ENCODE results near the gene FBXL13. TPM values are rescaled to one million over a fixed set of nuclear protein-coding genes. Genes with fewer than 3 reads are reported as not detected.

The FBXL13 gene
- total RNA-seq, 1 experiment from 2014 or later, result 2.5 TPM

GRCh38 chr7:103063895-103064294 is 10.7 kb downstream of the FBXL13 start:
- no peak for ATAC-seq
- Histone ChIP-seq H3K4me1 (ENCODE audit: control insufficient read depth, insufficient read depth, low read length) (peaks cover 7% of the 10 kb centered on the region; the same call in 1 of the 2 replicates), H3K27ac (ENCODE audit: low read length) (peak overlapping the region; percentile 34; the same call in 1 of the 2 replicates), H3K9me3 (ENCODE audit: control insufficient read depth, insufficient read depth, low read depth, low read length) (no peaks in the 10 kb centered on the region), H3K27me3 (ENCODE audit: control insufficient read depth, insufficient read depth, low read length) (no peaks in the 10 kb centered on the region), H3K36me3 (ENCODE audit: control insufficient read depth, insufficient read depth, low read length) (no peaks in the 10 kb centered on the region), H3K4me3 (ENCODE audit: low read depth in 2 of 2, low read length in 2 of 2) (no peak overlapping the region)
- intact Hi-C loops (cut with micrococcal nuclease; ENCODE audit: unreplicated experiment) (loop anchor here (5.0 kb wide), 1 partner anchor 307 kb away; no protein-coding TSS in a partner anchor), in situ Hi-C loops (cut with HindIII; ENCODE audit: low pct_unique_long_range_greater_than_20kb, low sequenced_read_pairs) (no loop called here)
- ChIA-PET POLR2A (no interaction called here), CTCF (no interaction called here)
- no peak for DNase-seq (ENCODE audit: low read depth, low spot score)
- TF ChIP-seq POLR2AphosphoS5 (IDR thresholded peaks at IDR 0.05; ENCODE audit: low read depth, low read length) (no peak), TCF7L2 (IDR thresholded peaks at IDR 0.05; ENCODE audit: low read depth, low read length) (no peak), SIN3A (IDR thresholded peaks at IDR 0.05; ENCODE audit: borderline replicate concordance, insufficient read depth, low read depth, low read length) (no peak)
- TF ChIP-seq, protein P1, sequence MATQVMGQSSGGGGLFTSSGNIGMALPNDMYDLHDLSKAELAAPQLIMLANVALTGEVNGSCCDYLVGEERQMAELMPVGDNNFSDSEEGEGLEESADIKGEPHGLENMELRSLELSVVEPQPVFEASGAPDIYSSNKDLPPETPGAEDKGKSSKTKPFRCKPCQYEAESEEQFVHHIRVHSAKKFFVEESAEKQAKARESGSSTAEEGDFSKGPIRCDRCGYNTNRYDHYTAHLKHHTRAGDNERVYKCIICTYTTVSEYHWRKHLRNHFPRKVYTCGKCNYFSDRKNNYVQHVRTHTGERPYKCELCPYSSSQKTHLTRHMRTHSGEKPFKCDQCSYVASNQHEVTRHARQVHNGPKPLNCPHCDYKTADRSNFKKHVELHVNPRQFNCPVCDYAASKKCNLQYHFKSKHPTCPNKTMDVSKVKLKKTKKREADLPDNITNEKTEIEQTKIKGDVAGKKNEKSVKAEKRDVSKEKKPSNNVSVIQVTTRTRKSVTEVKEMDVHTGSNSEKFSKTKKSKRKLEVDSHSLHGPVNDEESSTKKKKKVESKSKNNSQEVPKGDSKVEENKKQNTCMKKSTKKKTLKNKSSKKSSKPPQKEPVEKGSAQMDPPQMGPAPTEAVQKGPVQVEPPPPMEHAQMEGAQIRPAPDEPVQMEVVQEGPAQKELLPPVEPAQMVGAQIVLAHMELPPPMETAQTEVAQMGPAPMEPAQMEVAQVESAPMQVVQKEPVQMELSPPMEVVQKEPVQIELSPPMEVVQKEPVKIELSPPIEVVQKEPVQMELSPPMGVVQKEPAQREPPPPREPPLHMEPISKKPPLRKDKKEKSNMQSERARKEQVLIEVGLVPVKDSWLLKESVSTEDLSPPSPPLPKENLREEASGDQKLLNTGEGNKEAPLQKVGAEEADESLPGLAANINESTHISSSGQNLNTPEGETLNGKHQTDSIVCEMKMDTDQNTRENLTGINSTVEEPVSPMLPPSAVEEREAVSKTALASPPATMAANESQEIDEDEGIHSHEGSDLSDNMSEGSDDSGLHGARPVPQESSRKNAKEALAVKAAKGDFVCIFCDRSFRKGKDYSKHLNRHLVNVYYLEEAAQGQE (IDR thresholded peaks at IDR 0.05; ENCODE audit: insufficient read depth in 1 of 2, low read depth in 2 of 2, low read length in 1 of 2), result no peak
- TF ChIP-seq, protein P2, sequence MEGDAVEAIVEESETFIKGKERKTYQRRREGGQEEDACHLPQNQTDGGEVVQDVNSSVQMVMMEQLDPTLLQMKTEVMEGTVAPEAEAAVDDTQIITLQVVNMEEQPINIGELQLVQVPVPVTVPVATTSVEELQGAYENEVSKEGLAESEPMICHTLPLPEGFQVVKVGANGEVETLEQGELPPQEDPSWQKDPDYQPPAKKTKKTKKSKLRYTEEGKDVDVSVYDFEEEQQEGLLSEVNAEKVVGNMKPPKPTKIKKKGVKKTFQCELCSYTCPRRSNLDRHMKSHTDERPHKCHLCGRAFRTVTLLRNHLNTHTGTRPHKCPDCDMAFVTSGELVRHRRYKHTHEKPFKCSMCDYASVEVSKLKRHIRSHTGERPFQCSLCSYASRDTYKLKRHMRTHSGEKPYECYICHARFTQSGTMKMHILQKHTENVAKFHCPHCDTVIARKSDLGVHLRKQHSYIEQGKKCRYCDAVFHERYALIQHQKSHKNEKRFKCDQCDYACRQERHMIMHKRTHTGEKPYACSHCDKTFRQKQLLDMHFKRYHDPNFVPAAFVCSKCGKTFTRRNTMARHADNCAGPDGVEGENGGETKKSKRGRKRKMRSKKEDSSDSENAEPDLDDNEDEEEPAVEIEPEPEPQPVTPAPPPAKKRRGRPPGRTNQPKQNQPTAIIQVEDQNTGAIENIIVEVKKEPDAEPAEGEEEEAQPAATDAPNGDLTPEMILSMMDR (IDR thresholded peaks at IDR 0.05), result no peak; the same call in 1 of the 2 replicates
- no TSS peak for BruUV-seq (replicated peaks)

DNA sequence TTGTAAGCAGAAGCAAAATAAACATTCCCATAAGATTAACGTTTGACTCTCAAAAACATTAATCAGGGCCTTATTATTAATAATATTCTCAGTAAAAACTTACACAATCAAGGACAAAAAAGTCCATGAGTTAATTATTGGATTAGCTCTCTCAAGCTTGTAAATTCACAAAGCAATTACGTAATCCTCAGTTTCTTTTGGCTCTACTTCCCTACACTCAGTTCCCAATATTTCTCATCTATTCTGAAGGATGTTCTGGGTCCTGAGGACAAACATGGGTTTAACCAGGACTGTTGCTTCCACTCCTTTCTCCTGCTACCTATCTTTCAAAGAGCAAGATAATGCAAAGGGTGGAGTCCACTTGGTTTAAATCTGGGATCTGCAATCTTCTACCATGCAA is 15.1 kb downstream of the FBXL13 start:
- CTCF ChIA-PET, result interaction anchor here (1.3 kb wide), 1 partner anchor 15 kb away, joined by 3 read pairs; the partner anchor contains the start of genes ARMC10 and FBXL13
- H3K27me3 ChIP-seq (ENCODE audit: control insufficient read depth, insufficient read depth, low read length), result no peaks in the 10 kb centered on the region
- in situ Hi-C loops (cut with HindIII; ENCODE audit: low pct_unique_long_range_greater_than_20kb, low sequenced_read_pairs), result no loop called here

More for the DNA sequence above, 15.1 kb downstream of the FBXL13 start:
- DNase-seq (ENCODE audit: low read depth, low spot score), result no peak
- POLR2A ChIA-PET, result no interaction called here
- H3K4me3 ChIP-seq (ENCODE audit: low read depth in 2 of 2, low read length in 2 of 2), result no peak overlapping the region
- peaks cover 11% of the 10 kb centered on the region; the same call in 1 of the 2 replicates for H3K4me1 ChIP-seq (ENCODE audit: control insufficient read depth, insufficient read depth, low read length)
- H3K27ac ChIP-seq (ENCODE audit: low read length), result peak overlapping the region; percentile 60; the same call in 1 of the 2 replicates
- no peak for ATAC-seq
- H3K9me3 ChIP-seq (ENCODE audit: control insufficient read depth, insufficient read depth, low read depth, low read length), result no peaks in the 10 kb centered on the region
- no TSS peak for BruUV-seq (replicated peaks)
- H3K36me3 ChIP-seq (ENCODE audit: control insufficient read depth, insufficient read depth, low read length), result no peaks in the 10 kb centered on the region
- TF ChIP-seq TCF7L2 (IDR thresholded peaks at IDR 0.05; ENCODE audit: low read depth, low read length) (no peak), SIN3A (IDR thresholded peaks at IDR 0.05; ENCODE audit: borderline replicate concordance, insufficient read depth, low read depth, low read length) (no peak)
- TF ChIP-seq, protein P1 (IDR thresholded peaks at IDR 0.05; ENCODE audit: insufficient read depth in 1 of 2, low read depth in 2 of 2, low read length in 1 of 2), result no peak
- intact Hi-C loops (cut with micrococcal nuclease; ENCODE audit: unreplicated experiment), result no loop called here
